ENCODE results near the gene MDFI. TPM values are rescaled to one million over a fixed set of nuclear protein-coding genes. Genes with fewer than 3 reads are reported as not detected.

MDFI gene
- total RNA-seq, 1 experiment from 2014 or later: 59.1 TPM

DNA sequence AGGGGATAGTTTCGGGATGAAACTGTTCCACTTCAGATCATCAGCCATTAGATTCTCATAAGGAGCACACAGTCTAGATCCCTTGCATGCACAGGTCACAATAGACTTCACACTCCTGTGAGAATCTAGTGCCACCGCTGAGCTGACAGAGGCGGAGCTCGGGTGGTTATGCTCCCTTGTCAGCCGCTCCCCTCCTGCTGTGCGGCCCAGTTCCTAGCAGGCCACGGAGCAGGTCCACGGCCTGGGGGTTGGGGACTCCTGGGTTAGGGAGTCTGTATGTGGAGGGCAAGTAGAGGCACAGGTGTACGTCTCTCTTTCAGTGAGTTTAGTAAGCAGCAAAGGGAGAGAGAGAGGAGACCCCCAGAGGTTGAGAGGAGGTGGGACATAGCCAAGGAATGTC is 30.5 kb upstream of the MDFI start:
- intact Hi-C loops (cut with micrococcal nuclease): no loop called here
- H3K27me3 Mint-ChIP-seq (ENCODE audit: insufficient read depth, unreplicated experiment): no peaks in the 10 kb centered on the region
- BruUV-seq (replicated peaks): no TSS peak
- H3K4me3 Mint-ChIP-seq (ENCODE audit: unreplicated experiment): no peak overlapping the region
- H3K9me3 Mint-ChIP-seq (ENCODE audit: unreplicated experiment): peaks cover 13% of the 10 kb centered on the region
- CTCF ChIA-PET: interaction anchor here (7.3 kb wide), 1 partner anchor 79 kb away, joined by 137 read pairs; no protein-coding TSS in a partner anchor
- TF ChIP-seq CTCF (IDR thresholded peaks at IDR 0.05; ENCODE audit: unreplicated experiment): no peak
- H3K36me3 Mint-ChIP-seq (ENCODE audit: insufficient read depth, unreplicated experiment): no peaks in the 10 kb centered on the region
- POLR2A ChIA-PET: interaction anchor here (1.1 kb wide), 1 partner anchor 11 kb away, joined by 3 read pairs; no protein-coding TSS in a partner anchor
- H3K4me1 Mint-ChIP-seq (ENCODE audit: insufficient read depth, unreplicated experiment): peaks cover 4% of the 10 kb centered on the region
- no peak for DNase-seq (ENCODE audit: unreplicated experiment)
- H3K27ac Mint-ChIP-seq (ENCODE audit: low read depth, unreplicated experiment): no peak overlapping the region

- no peaks in the 10 kb centered on the region for H3K27me3 Mint-ChIP-seq (ENCODE audit: insufficient read depth, unreplicated experiment)
- peak overlapping the region; percentile 49 for H3K27ac Mint-ChIP-seq (ENCODE audit: low read depth, unreplicated experiment)
- intact Hi-C loops (cut with micrococcal nuclease): no loop called here
- no peaks in the 10 kb centered on the region for H3K36me3 Mint-ChIP-seq (ENCODE audit: insufficient read depth, unreplicated experiment)
- TF ChIP-seq CTCF (IDR thresholded peaks at IDR 0.05; ENCODE audit: unreplicated experiment): no peak
- no peak for DNase-seq (ENCODE audit: unreplicated experiment)
- ChIA-PET POLR2A (interaction anchor here (0.7 to 1.1 kb wide), 2 partner anchors 10 to 51 kb away, joined by 3 read pairs; no protein-coding TSS in a partner anchor), CTCF (interaction anchor here (0.6 to 7.3 kb wide), 5 partner anchors 17 to 569 kb away, joined by 3 to 137 read pairs (median 4); no protein-coding TSS in a partner anchor)
- peaks cover 21% of the 10 kb centered on the region for H3K9me3 Mint-ChIP-seq (ENCODE audit: unreplicated experiment)
- no TSS peak for BruUV-seq (replicated peaks)
- H3K4me1 Mint-ChIP-seq (ENCODE audit: insufficient read depth, unreplicated experiment): no peaks in the 10 kb centered on the region
- H3K4me3 Mint-ChIP-seq (ENCODE audit: unreplicated experiment): no peak overlapping the region
Observed at GRCh38 chr6:41608443-41609151, 29.7 kb upstream of the MDFI start.

DNA sequence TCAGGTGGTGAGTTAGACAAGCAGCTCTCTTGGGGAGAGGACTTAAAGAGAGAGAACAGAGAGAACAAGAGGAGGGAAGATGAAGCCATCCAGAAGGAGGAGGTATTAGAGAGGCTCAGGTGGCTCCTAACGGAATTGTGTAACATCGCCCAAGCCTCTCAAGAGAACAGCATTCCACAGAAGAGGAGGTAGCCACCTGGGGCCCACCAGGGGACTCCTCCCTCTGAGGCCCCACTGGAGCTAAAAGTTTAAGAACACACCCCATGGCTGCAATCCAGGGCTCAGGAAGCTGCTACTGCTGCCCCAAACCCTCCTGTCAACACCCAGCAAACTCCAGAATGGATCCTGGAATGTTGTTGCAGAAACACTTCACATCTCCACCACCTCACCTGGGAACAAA is 23.6 kb upstream of the MDFI start:
- intact Hi-C loops (cut with micrococcal nuclease): no loop called here
- peaks cover 28% of the 10 kb centered on the region for H3K9me3 Mint-ChIP-seq (ENCODE audit: unreplicated experiment)
- no peaks in the 10 kb centered on the region for H3K4me1 Mint-ChIP-seq (ENCODE audit: insufficient read depth, unreplicated experiment)
- peaks cover 6% of the 10 kb centered on the region for H3K36me3 Mint-ChIP-seq (ENCODE audit: insufficient read depth, unreplicated experiment)
- CTCF ChIA-PET: interaction anchor here (0.8 to 1.4 kb wide), 4 partner anchors 9 to 70 kb away, joined by 3 to 4 read pairs (median 3); no protein-coding TSS in a partner anchor
- no peak overlapping the region for H3K27ac Mint-ChIP-seq (ENCODE audit: low read depth, unreplicated experiment)
- no peak overlapping the region for H3K4me3 Mint-ChIP-seq (ENCODE audit: unreplicated experiment)
- no peak for DNase-seq (ENCODE audit: unreplicated experiment)
- TF ChIP-seq CTCF (IDR thresholded peaks at IDR 0.05; ENCODE audit: unreplicated experiment): no peak
- H3K27me3 Mint-ChIP-seq (ENCODE audit: insufficient read depth, unreplicated experiment): no peaks in the 10 kb centered on the region
- POLR2A ChIA-PET: no interaction called here
- no TSS peak for BruUV-seq (replicated peaks)

DNA sequence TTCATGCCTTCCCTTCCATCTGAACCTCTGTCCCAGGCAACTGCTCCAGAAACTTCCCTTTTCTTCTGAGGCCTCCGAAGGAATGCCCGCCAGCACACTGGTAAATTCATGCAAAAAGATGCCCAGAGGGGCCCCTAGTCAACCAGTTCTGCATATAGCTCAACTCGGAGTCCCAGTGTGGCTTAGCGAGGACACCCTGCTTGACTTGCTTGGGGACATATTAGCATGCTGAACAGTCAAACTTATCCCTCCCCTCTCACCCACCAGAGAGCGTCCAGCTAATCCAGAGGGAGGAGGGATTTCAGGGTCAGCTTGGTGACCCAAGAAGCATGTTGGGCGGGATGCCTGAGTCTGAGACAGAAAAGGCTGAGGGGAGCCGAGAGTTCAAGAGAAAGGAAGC is 23.0 kb upstream of the MDFI start:
- Mint-ChIP-seq H3K27ac (ENCODE audit: low read depth, unreplicated experiment) (no peak overlapping the region), H3K36me3 (ENCODE audit: insufficient read depth, unreplicated experiment) (peaks cover 6% of the 10 kb centered on the region), H3K9me3 (ENCODE audit: unreplicated experiment) (peaks cover 28% of the 10 kb centered on the region), H3K4me3 (ENCODE audit: unreplicated experiment) (no peak overlapping the region), H3K27me3 (ENCODE audit: insufficient read depth, unreplicated experiment) (no peaks in the 10 kb centered on the region), H3K4me1 (ENCODE audit: insufficient read depth, unreplicated experiment) (no peaks in the 10 kb centered on the region)
- intact Hi-C loops (cut with micrococcal nuclease): no loop called here
- TF ChIP-seq CTCF (IDR thresholded peaks at IDR 0.05; ENCODE audit: unreplicated experiment): no peak
- no peak for DNase-seq (ENCODE audit: unreplicated experiment)
- CTCF ChIA-PET: interaction anchor here (0.8 to 1.4 kb wide), 3 partner anchors 10 to 69 kb away, joined by 3 to 6 read pairs (median 4); no protein-coding TSS in a partner anchor
- POLR2A ChIA-PET: no interaction called here
- BruUV-seq (replicated peaks): no TSS peak
